Keratinocyte (primary cell): ENCODE measurements around the gene WWC1. TPM values are rescaled to one million over a fixed set of nuclear protein-coding genes. Genes with fewer than 3 reads are reported as not detected.

Experiments
- DNase-seq: peaks from one replicate; pipeline ENCODE4 v3.0.0-alpha.2; 2011; ENCODE audit warnings: low read depth, missing footprints, low spot score
- FAIRE-seq: peaks from 2 replicates; lab custom pipeline; 2011; peaks lifted over from hg19 to GRCh38; lab: Jason Lieb, UNC
- H2AFZ ChIP-seq: 2 replicates; pipeline ENCODE4 v1.6.0; 2012; ENCODE audit warnings: low read length, control low read depth, inconsistent platforms; ENCODE audit not compliant: control insufficient read depth
- H3K27ac ChIP-seq: 2 replicates; pipeline ENCODE4 v1.5.1; 2011; ENCODE audit warnings: low read length; ENCODE audit not compliant: control insufficient read depth, insufficient read depth
- H3K27me3 ChIP-seq: 3 replicates; pipeline ENCODE4 v1.6.0; 2011; ENCODE audit warnings: low read length; ENCODE audit not compliant: control insufficient read depth, insufficient read depth; ENCODE audit errors: extremely low read depth
- H3K36me3 ChIP-seq, 2 experiments: 2 replicates in 1 of 2; 3 replicates in 1 of 2; pipeline ENCODE4 v1.5.1; 2011; ENCODE audit warnings: low read length in 2 of 2, mild to moderate bottlenecking in 1 of 2; ENCODE audit not compliant: control insufficient read depth in 2 of 2, insufficient read depth in 2 of 2; ENCODE audit errors: extremely low read depth in 1 of 2
- H3K4me1 ChIP-seq: 3 replicates; pipeline ENCODE4 v1.5.1; 2011; ENCODE audit warnings: low read length; ENCODE audit not compliant: control insufficient read depth, insufficient read depth; ENCODE audit errors: extremely low read depth
- H3K4me2 ChIP-seq: 3 replicates; pipeline ENCODE4 v1.6.0; 2011; ENCODE audit warnings: low read depth, low read length; ENCODE audit not compliant: control insufficient read depth, insufficient read depth; ENCODE audit errors: extremely low read depth
- H3K4me3 ChIP-seq, 3 experiments: fragments of 200-600 bp in 1 of 3; sonication (generic) in 1 of 3; 2 replicates in 2 of 3; 3 replicates in 1 of 3; pipeline ENCODE4 v1.5.1; 2011 to 2016; ENCODE audit warnings: low read length in 3 of 3, mild to moderate bottlenecking in 3 of 3, control low read depth in 2 of 3, inconsistent platforms in 1 of 3, low read depth in 1 of 3, mixed read lengths in 1 of 3, mixed run types in 1 of 3, moderate library complexity in 1 of 3; ENCODE audit not compliant: control insufficient read depth in 2 of 3, insufficient read depth in 2 of 3; ENCODE audit errors: extremely low read depth in 1 of 3
- H3K79me2 ChIP-seq: 2 replicates; pipeline ENCODE4 v1.6.0; 2012; ENCODE audit warnings: low read length; ENCODE audit not compliant: control insufficient read depth, insufficient read depth
- H3K9ac ChIP-seq: 3 replicates; pipeline ENCODE4 v1.6.0; 2011; ENCODE audit warnings: low read length; ENCODE audit not compliant: control insufficient read depth, insufficient read depth; ENCODE audit errors: extremely low read depth
- H3K9me1 ChIP-seq: 3 replicates; pipeline ENCODE4 v1.6.0; 2011; ENCODE audit warnings: low read length; ENCODE audit not compliant: control insufficient read depth, insufficient read depth; ENCODE audit errors: extremely low read depth
- H3K9me3 ChIP-seq: 2 replicates; pipeline ENCODE4 v1.5.1; 2012; ENCODE audit warnings: low read depth, low read length; ENCODE audit not compliant: control insufficient read depth
- H4K20me1 ChIP-seq: 3 replicates; pipeline ENCODE4 v1.6.0; 2011; ENCODE audit warnings: low read length; ENCODE audit not compliant: control insufficient read depth, insufficient read depth; ENCODE audit errors: extremely low read depth
- CTCF ChIP-seq, 3 experiments: IDR thresholded peaks in 1 of 3; conservative IDR thresholded peaks in 1 of 3; optimal IDR thresholded peaks in 1 of 3; 2 replicates in 2 of 3; 3 replicates in 1 of 3; pipeline versions ENCODE3 to v1.5.1; 2011; ENCODE audit warnings: low read length in 3 of 3, mild to moderate bottlenecking in 3 of 3, moderate library complexity in 2 of 3, control low read depth in 1 of 3, inconsistent platforms in 1 of 3; ENCODE audit not compliant: insufficient read depth in 2 of 3; ENCODE audit errors: extremely low read depth in 1 of 3
- EZH2 ChIP-seq: IDR thresholded peaks from one replicate; pipeline ENCODE4 v1.6.1; 2012; ENCODE audit warnings: inconsistent platforms, mild to moderate bottlenecking, low read length, moderate library complexity
- dilution Hi-C: fragments of 300-500 bp; cut with MboI; formaldehyde crosslinking; loops from one replicate; pipeline ENCODE4 v1.7.0; 2020; ENCODE audit warnings: low sequenced_read_pairs; ENCODE audit not compliant: extremely low pct_ligation_motif_present
- polyA plus RNA-seq, 5 experiments: library from polyadenylated mRNA; depleted of rRNA in 3 of 5; stranded (reverse) in 3 of 5; stranded (forward) in 1 of 5; unstranded in 1 of 5; fragments of >200 nt; gene quantifications; 1 replicate in 1 of 5; 2 replicates in 3 of 5; 3 replicates in 1 of 5; pipeline versions ENCODE4 v1.2.1 to v1.2.3, GENCODE V29; 2011 to 2012; ENCODE audit warnings: missing spikeins in 2 of 5, low read depth in 1 of 5, low replicate concordance in 1 of 5

The WWC1 gene
- polyA plus RNA-seq, 1 donor (not counting 4 experiments of a cell fraction or from before 2014, with no cell fraction given), result 19.8 TPM

- TF ChIP-seq CTCF (optimal IDR thresholded peaks at IDR 0.05 in 1 of 3, IDR thresholded peaks at IDR 0.05 in 1 of 3, conservative IDR thresholded peaks at IDR 0.05 in 1 of 3; ENCODE audit: extremely low read depth in 1 of 3, insufficient read depth in 2 of 3, low read length in 3 of 3) (no peak), EZH2 (no peak)
- H3K27ac ChIP-seq, result no peak overlapping the region
- dilution Hi-C loops, result no loop called here
- H3K36me3 ChIP-seq, result peaks cover 1 to 4% of the 10 kb centered on the region in 2 experiments
- H2AFZ ChIP-seq, result no peak overlapping the region
- FAIRE-seq (no peak), DNase-seq (no peak)
- H3K9ac ChIP-seq, result no peak overlapping the region
- no peaks in the 10 kb centered on the region for H4K20me1 ChIP-seq
- peaks cover 55% of the 10 kb centered on the region for H3K79me2 ChIP-seq
- H3K27me3 ChIP-seq, result no peaks in the 10 kb centered on the region
- H3K4me1 ChIP-seq, result peaks cover 35% of the 10 kb centered on the region
- H3K4me2 ChIP-seq, result no peak overlapping the region
- H3K9me1 ChIP-seq, result peaks cover 2% of the 10 kb centered on the region
- H3K9me3 ChIP-seq, result no peaks in the 10 kb centered on the region
- no peak overlapping the region for H3K4me3 ChIP-seq
Observed at GRCh38 chr5:168313596-168314204, 22.3 kb downstream of the WWC1 start.

- dilution Hi-C loops, result no loop called here
- H2AFZ ChIP-seq, result no peak overlapping the region
Observed at GRCh38 chr5:168314735-168315411, 23.4 kb downstream of the WWC1 start.

More at GRCh38 chr5:168314735-168315411, 23.4 kb downstream of the WWC1 start:
- H3K79me2 ChIP-seq, result peaks cover 51% of the 10 kb centered on the region
- no peaks in the 10 kb centered on the region for H4K20me1 ChIP-seq
- H3K27me3 ChIP-seq, result no peaks in the 10 kb centered on the region
- DNase-seq (peak; percentile 95), FAIRE-seq (peak; percentile 97)
- TF ChIP-seq CTCF (optimal IDR thresholded peaks at IDR 0.05 in 1 of 3, IDR thresholded peaks at IDR 0.05 in 1 of 3, conservative IDR thresholded peaks at IDR 0.05 in 1 of 3; ENCODE audit: extremely low read depth in 1 of 3, insufficient read depth in 2 of 3, low read length in 3 of 3) (peak in 2 of 3 experiments; percentile 14 to 50), EZH2 (no peak)
- H3K4me3 ChIP-seq, result peak overlapping the region in 1 of 3 experiments; percentile 15
- peaks cover 1 to 4% of the 10 kb centered on the region in 2 experiments for H3K36me3 ChIP-seq
- peaks cover 35% of the 10 kb centered on the region for H3K4me1 ChIP-seq
- peak overlapping the region; percentile 48 for H3K27ac ChIP-seq
- H3K4me2 ChIP-seq, result peak overlapping the region; percentile 24
- no peaks in the 10 kb centered on the region for H3K9me3 ChIP-seq
- H3K9ac ChIP-seq, result peak overlapping the region; percentile 4
- H3K9me1 ChIP-seq, result peaks cover 2% of the 10 kb centered on the region
